ENCODE results near the gene RNF144B.

Gene RNF144B

DNA sequence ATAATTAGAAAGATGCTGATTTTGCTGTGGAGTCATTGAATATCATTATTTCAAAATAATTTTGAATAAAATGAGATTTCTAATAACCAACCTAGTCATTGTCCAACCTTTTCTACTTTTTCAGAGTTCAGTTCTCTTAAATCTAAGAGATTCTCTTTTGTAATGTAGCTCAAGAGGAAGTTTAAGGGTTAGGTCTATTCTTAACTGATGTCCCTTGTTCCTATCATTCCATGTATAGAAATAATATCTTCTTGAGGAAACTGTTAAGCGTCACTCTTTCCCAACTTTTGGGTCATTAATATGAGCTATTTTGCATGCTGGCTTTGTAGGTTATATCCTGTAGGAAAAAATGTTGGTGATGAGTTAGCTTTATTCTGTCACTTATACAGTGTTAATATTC, 27.0 kb downstream of the RNF144B start:
- TF ChIP-seq, protein P1, sequence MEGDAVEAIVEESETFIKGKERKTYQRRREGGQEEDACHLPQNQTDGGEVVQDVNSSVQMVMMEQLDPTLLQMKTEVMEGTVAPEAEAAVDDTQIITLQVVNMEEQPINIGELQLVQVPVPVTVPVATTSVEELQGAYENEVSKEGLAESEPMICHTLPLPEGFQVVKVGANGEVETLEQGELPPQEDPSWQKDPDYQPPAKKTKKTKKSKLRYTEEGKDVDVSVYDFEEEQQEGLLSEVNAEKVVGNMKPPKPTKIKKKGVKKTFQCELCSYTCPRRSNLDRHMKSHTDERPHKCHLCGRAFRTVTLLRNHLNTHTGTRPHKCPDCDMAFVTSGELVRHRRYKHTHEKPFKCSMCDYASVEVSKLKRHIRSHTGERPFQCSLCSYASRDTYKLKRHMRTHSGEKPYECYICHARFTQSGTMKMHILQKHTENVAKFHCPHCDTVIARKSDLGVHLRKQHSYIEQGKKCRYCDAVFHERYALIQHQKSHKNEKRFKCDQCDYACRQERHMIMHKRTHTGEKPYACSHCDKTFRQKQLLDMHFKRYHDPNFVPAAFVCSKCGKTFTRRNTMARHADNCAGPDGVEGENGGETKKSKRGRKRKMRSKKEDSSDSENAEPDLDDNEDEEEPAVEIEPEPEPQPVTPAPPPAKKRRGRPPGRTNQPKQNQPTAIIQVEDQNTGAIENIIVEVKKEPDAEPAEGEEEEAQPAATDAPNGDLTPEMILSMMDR (conservative IDR thresholded peaks at IDR 0.05; ENCODE audit: low read depth, low read length), result no peak
- no peaks in the 10 kb centered on the region for H3K27me3 ChIP-seq (ENCODE audit: insufficient read depth, low read depth)
- H4K20me1 ChIP-seq (ENCODE audit: insufficient read depth), result no peaks in the 10 kb centered on the region
- H3K79me2 ChIP-seq (ENCODE audit: insufficient read depth, low read depth), result no peaks in the 10 kb centered on the region
- H3K36me3 ChIP-seq (ENCODE audit: insufficient read depth), result no peaks in the 10 kb centered on the region
- no peak overlapping the region for H3K4me2 ChIP-seq
- H3K27ac ChIP-seq, result no peak overlapping the region
- no peak overlapping the region for H3K9ac ChIP-seq
- H2AFZ ChIP-seq (ENCODE audit: low read depth), result no peak overlapping the region
- no peak overlapping the region for H3K4me3 ChIP-seq (IDR thresholded peaks at IDR 0.05; ENCODE audit: insufficient read depth, low read depth, low read length)
- no peaks in the 10 kb centered on the region for H3K4me1 ChIP-seq (ENCODE audit: low read depth, poor library complexity, severe bottlenecking)

DNA sequence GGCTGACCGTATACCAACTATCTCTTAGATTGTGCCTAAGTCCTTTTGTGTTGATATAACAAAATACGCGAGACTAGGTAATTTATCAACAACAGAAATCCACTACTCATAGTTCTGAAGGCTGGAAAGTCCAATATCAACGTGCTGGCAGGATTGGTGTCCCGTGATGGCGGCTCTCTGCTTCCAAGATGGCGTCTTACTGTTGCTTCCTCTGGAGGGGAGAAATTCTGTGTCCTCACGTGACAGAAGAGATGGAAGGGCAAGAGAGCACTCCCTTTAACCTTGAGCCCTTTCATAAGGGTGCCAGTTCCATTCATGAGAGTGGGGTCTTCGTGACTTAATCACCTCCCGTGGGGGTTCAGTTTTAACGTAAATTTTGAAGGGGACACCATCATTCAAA, 28.1 kb downstream of the RNF144B start:
- TF ChIP-seq, protein P1 (conservative IDR thresholded peaks at IDR 0.05; ENCODE audit: low read depth, low read length), result no peak
- no peak overlapping the region for H2AFZ ChIP-seq (ENCODE audit: low read depth)
- H3K27me3 ChIP-seq (ENCODE audit: insufficient read depth, low read depth), result no peaks in the 10 kb centered on the region
- no peaks in the 10 kb centered on the region for H3K79me2 ChIP-seq (ENCODE audit: insufficient read depth, low read depth)
- no peak overlapping the region for H3K27ac ChIP-seq
- H3K36me3 ChIP-seq (ENCODE audit: insufficient read depth), result no peaks in the 10 kb centered on the region
- H3K4me3 ChIP-seq (IDR thresholded peaks at IDR 0.05; ENCODE audit: insufficient read depth, low read depth, low read length), result no peak overlapping the region
- no peaks in the 10 kb centered on the region for H4K20me1 ChIP-seq (ENCODE audit: insufficient read depth)
- no peaks in the 10 kb centered on the region for H3K4me1 ChIP-seq (ENCODE audit: low read depth, poor library complexity, severe bottlenecking)
- no peak overlapping the region for H3K9ac ChIP-seq
- H3K4me2 ChIP-seq, result no peak overlapping the region

DNA sequence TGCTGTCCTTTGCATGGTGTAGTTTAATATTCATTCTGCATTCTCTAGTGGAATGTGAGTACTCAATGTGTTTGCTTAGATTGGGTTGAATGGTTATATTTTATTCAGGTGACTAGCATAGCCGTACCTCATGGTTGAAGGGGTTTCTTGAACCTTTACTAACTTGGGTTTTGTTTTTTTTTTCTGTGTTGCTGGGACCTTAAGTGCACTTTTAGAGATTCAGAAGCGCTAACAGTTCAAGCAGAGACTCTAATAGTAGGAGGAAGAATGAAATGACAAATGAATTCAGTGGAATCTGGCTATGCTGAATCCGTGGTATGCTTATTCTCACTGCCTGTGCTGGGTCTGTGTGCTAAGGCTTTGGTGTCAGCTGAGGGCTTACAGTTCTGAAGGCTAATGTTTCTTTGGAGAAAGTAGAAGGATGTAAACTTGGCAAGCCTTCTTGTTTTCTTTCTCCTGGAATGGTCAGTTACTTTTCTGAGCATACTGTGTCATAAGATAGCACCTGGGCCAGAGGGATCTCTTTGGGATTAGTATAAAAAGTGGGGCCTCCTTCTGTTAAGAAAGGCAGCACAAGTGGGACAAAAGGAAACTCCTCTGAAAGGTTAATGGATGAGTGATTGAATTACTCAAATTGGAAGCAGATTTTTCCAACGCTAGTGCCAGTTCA, 28.7 kb downstream of the RNF144B start:
- Histone ChIP-seq H3K36me3 (ENCODE audit: insufficient read depth) (no peaks in the 10 kb centered on the region), H3K4me2 (no peak overlapping the region), H3K9ac (no peak overlapping the region)

DNA sequence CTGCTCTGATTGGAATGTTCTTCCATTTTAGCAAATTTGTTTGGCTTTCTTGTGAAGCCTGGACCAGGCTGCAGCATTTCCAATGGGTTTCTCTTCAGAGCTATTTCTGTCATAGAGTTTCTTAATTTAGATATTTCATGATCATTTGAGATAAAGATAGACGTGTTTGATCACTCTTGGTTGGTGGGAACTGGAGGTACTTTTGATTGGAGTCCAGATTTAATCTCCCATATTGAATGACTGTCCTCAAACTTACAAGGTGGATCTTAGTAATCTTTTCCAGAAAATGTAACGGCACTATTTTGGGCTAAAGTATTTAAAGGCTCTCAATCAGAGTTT, 29.2 kb downstream of the RNF144B start:
- no peaks in the 10 kb centered on the region for H3K27me3 ChIP-seq (ENCODE audit: insufficient read depth, low read depth)
- no peak overlapping the region for H3K4me3 ChIP-seq (IDR thresholded peaks at IDR 0.05; ENCODE audit: insufficient read depth, low read depth, low read length)
- H3K4me2 ChIP-seq, result no peak overlapping the region
- no peak overlapping the region for H3K9ac ChIP-seq
- TF ChIP-seq, protein P1 (conservative IDR thresholded peaks at IDR 0.05; ENCODE audit: low read depth, low read length), result no peak
- no peaks in the 10 kb centered on the region for H3K79me2 ChIP-seq (ENCODE audit: insufficient read depth, low read depth)
- H3K36me3 ChIP-seq (ENCODE audit: insufficient read depth), result no peaks in the 10 kb centered on the region
- H2AFZ ChIP-seq (ENCODE audit: low read depth), result no peak overlapping the region
- no peaks in the 10 kb centered on the region for H3K4me1 ChIP-seq (ENCODE audit: low read depth, poor library complexity, severe bottlenecking)
- no peak overlapping the region for H3K27ac ChIP-seq
- H4K20me1 ChIP-seq (ENCODE audit: insufficient read depth), result no peaks in the 10 kb centered on the region

More for the DNA sequence above, 28.7 kb downstream of the RNF144B start:
- no peak overlapping the region for H2AFZ ChIP-seq (ENCODE audit: low read depth)
- H3K4me1 ChIP-seq (ENCODE audit: low read depth, poor library complexity, severe bottlenecking), result no peaks in the 10 kb centered on the region
- H4K20me1 ChIP-seq (ENCODE audit: insufficient read depth), result no peaks in the 10 kb centered on the region
- TF ChIP-seq, protein P1 (conservative IDR thresholded peaks at IDR 0.05; ENCODE audit: low read depth, low read length), result no peak
- H3K27me3 ChIP-seq (ENCODE audit: insufficient read depth, low read depth), result no peaks in the 10 kb centered on the region
- H3K27ac ChIP-seq, result no peak overlapping the region
- H3K4me3 ChIP-seq (IDR thresholded peaks at IDR 0.05; ENCODE audit: insufficient read depth, low read depth, low read length), result no peak overlapping the region
- H3K79me2 ChIP-seq (ENCODE audit: insufficient read depth, low read depth), result no peaks in the 10 kb centered on the region
